GM15510 (cell line): ENCODE data around the gene EDA.

Experiments
- POLR2A ChIP-seq: IDR thresholded peaks from 3 replicates; pipeline ENCODE4 v1.6.1; 2011; ENCODE audit warnings: borderline replicate concordance; ENCODE audit not compliant: insufficient read length; ENCODE audit errors: extremely low read depth

The EDA gene

GRCh38 chrX:70052895-70053615 is 437.1 kb downstream of the EDA start:
- no peak for TF ChIP-seq POLR2A

- TF ChIP-seq POLR2A: no peak
These were observed 438.5 kb downstream of the EDA start for GRCh38 chrX:70054391-70054790.

- TF ChIP-seq POLR2A: no peak
These were observed 446.2 kb downstream of the EDA start, which contains the start of gene OTUD6A for GRCh38 chrX:70062076-70062475. Gene OTUD6A (plus strand): TSS chrX:70062457. CDS start chrX:70062525, 68 bp downstream.

GRCh38 chrX:70062961-70063550 is 447.1 kb downstream of the EDA start:
- TF ChIP-seq POLR2A: no peak

- no peak for TF ChIP-seq POLR2A
These were observed 450.7 kb downstream of the EDA start for GRCh38 chrX:70066646-70067045.

GRCh38 chrX:70079297-70079696 is 463.4 kb downstream of the EDA start:
- no peak for TF ChIP-seq POLR2A

- no peak for TF ChIP-seq POLR2A
These were observed 464.0 kb downstream of the EDA start for GRCh38 chrX:70079870-70080269.

GRCh38 chrX:70082723-70083122 is 466.8 kb downstream of the EDA start:
- TF ChIP-seq POLR2A: no peak

GRCh38 chrX:70084592-70085240 is 468.8 kb downstream of the EDA start:
- TF ChIP-seq POLR2A: no peak

GRCh38 chrX:70087857-70088630 is 472.1 kb downstream of the EDA start:
- TF ChIP-seq POLR2A: no peak

GRCh38 chrX:70088751-70089150 is 472.8 kb downstream of the EDA start:
- no peak for TF ChIP-seq POLR2A
